HG03095 (cell line): ENCODE measurements around the gene SARS2.
"Not testable (repeated sequence)": the region's sequence is repeated elsewhere in the genome, so short reads cannot be mapped to it uniquely, and the experiment has no call there.

Source experiments
- ATAC-seq: cut with Tn5 transposase; IDR thresholded peaks from one replicate; pipeline ENCODE4 v1.9.1; 2021; ENCODE audit warnings: moderate library complexity; ENCODE audit not compliant: unreplicated experiment

SARS2 gene

GRCh38 chr19:38949580-38950367 is 19.2 kb upstream of the SARS2 start:
- no peak for ATAC-seq

GRCh38 chr19:38946229-38947010 is 15.9 kb upstream of the SARS2 start:
- no peak for ATAC-seq

- no peak for ATAC-seq
Measured at GRCh38 chr19:38945562-38946228, 15.1 kb upstream of the SARS2 start.

- no peak for ATAC-seq
Measured at GRCh38 chr19:38944981-38945506, 14.5 kb upstream of the SARS2 start.

- no peak for ATAC-seq
Measured at GRCh38 chr19:38942471-38943181, 12.1 kb upstream of the SARS2 start.

- no peak for ATAC-seq
Measured at GRCh38 chr19:38941979-38942378, 11.4 kb upstream of the SARS2 start.

- ATAC-seq = not testable (repeated sequence)
Measured at GRCh38 chr19:38941466-38941865, 10.9 kb upstream of the SARS2 start.

GRCh38 chr19:38939957-38940356 is 9.4 kb upstream of the SARS2 start:
- no peak for ATAC-seq

- no peak for ATAC-seq
Measured at GRCh38 chr19:38933544-38933943, 3.0 kb upstream of the SARS2 start.

- no peak for ATAC-seq
Measured at GRCh38 chr19:38932425-38933179, 2.0 kb upstream of the SARS2 start.

- no peak for ATAC-seq
Measured at GRCh38 chr19:38931521-38931793, 894 bp upstream of the SARS2 start.

GRCh38 chr19:38930776-38931520 is 385 bp upstream of the SARS2 start, which contains the start of gene MRPS12:
TSS of gene MRPS12 (plus strand) at chr19:38930944. CDS start at chr19:38931295, 351 bp downstream.
- peak; percentile 82 for ATAC-seq

- no peak for ATAC-seq
Measured at GRCh38 chr19:38928391-38929001, 2.1 kb downstream of the SARS2 start.

- no peak for ATAC-seq
Measured at GRCh38 chr19:38924388-38924787, 6.2 kb downstream of the SARS2 start.

GRCh38 chr19:38922482-38922881 is 8.1 kb downstream of the SARS2 start:
- no peak for ATAC-seq

GRCh38 chr19:38921420-38922274 is 8.9 kb downstream of the SARS2 start:
- no peak for ATAC-seq

GRCh38 chr19:38920602-38921419 is 9.8 kb downstream of the SARS2 start:
- ATAC-seq = no peak
